Thyroid gland (tissue), 4 donors: ENCODE results near the gene LGALS12. TPM values are rescaled to one million over a fixed set of nuclear protein-coding genes. Genes with fewer than 3 reads are reported as not detected.
A peak's percentile ranks its signal among the peaks of the same experiment; 100 is the strongest.

Source experiments
- DNase-seq, 2 donors: peaks; one replicate each; pipeline ENCODE4 v3.0.0-alpha.2; 2019
- H3K27ac ChIP-seq, 3 donors: fragments of 200-600 bp; sonication (generic); 1 replicate in 2 of 3; 2 replicates in 1 of 3; pipeline ENCODE4 v1.5.1; 2016 to 2019; ENCODE audit warnings: mild to moderate bottlenecking in 1 of 3, moderate library complexity in 1 of 3
- H3K27me3 ChIP-seq: fragments of 200-600 bp; sonication (generic); one replicate; pipeline ENCODE4 v1.5.1; 2019
- H3K36me3 ChIP-seq, 2 donors: fragments of 200-600 bp; sonication (generic); one replicate each; pipeline ENCODE4 v1.5.1; 2016 to 2019
- H3K4me1 ChIP-seq, 2 donors: fragments of 200-600 bp; sonication (generic); one replicate each; pipeline ENCODE4 v1.5.1; 2017 to 2019
- H3K4me3 ChIP-seq, 3 donors: fragments of 200-600 bp; sonication (generic); replicated peaks in 1 of 3; 1 replicate in 2 of 3; 2 replicates in 1 of 3; pipeline ENCODE4 v1.5.1; 2016; ENCODE audit warnings: mild to moderate bottlenecking in 1 of 3
- H3K9me3 ChIP-seq: fragments of 200-600 bp; sonication (generic); one replicate; pipeline ENCODE4 v1.5.1; 2017
- POLR2A ChIP-seq, 2 donors: fragments of 450-650 bp; IDR thresholded peaks; one replicate each; pipeline ENCODE4 v1.6.1; 2017; ENCODE audit warnings: antibody characterized with exemption in 2 of 2, mild to moderate bottlenecking in 2 of 2, moderate library complexity in 1 of 2
- WGBS, 2 donors: methylation state at CpG; one replicate each; pipeline ENCODE4 v1.1.5; 2017; 5-methylcytosine and 5-hydroxymethylcytosine counted together
- intact Hi-C: fragments of 100-400 bp; cut with DNase I; formaldehyde crosslinking; loops from one replicate; pipeline ENCODE4 v1.15.1; 2023
- total RNA-seq, 4 donors: library from RNA; depleted of rRNA; stranded (reverse); fragments of >200 nt; gene quantifications; one replicate each; pipeline ENCODE4 v1.2.3, GENCODE V29; 2016
- TF ChIP-seq, protein P1 (sequence below), 6 experiments: fragments of 200-600 bp in 3 of 6; fragments of 450-650 bp in 3 of 6; sonication (generic) in 3 of 6; IDR thresholded peaks; one replicate each; pipeline ENCODE4 v1.5.1; 2016 to 2019; ENCODE audit warnings: antibody characterized with exemption in 6 of 6, mild to moderate bottlenecking in 2 of 6, inconsistent platforms in 1 of 6, moderate library complexity in 1 of 6

LGALS12 gene
- total RNA-seq, 4 donors from 2014 or later = 0.94 TPM; not detected in 3

- Histone ChIP-seq H3K4me1 (peaks cover 0 to 18% of the 10 kb centered on the region in 2 donors), H3K27me3 (no peaks in the 10 kb centered on the region), H3K4me3 (no peak overlapping the region), H3K36me3 (no peaks in the 10 kb centered on the region), H3K27ac (no peak overlapping the region), H3K9me3 (no peaks in the 10 kb centered on the region)
- 84 to 86% methylated on average over 3 of the region's 3 CpGs for WGBS, 2 donors
- no peak for TF ChIP-seq POLR2A (IDR thresholded peaks at IDR 0.05)
- TF ChIP-seq, protein P1, sequence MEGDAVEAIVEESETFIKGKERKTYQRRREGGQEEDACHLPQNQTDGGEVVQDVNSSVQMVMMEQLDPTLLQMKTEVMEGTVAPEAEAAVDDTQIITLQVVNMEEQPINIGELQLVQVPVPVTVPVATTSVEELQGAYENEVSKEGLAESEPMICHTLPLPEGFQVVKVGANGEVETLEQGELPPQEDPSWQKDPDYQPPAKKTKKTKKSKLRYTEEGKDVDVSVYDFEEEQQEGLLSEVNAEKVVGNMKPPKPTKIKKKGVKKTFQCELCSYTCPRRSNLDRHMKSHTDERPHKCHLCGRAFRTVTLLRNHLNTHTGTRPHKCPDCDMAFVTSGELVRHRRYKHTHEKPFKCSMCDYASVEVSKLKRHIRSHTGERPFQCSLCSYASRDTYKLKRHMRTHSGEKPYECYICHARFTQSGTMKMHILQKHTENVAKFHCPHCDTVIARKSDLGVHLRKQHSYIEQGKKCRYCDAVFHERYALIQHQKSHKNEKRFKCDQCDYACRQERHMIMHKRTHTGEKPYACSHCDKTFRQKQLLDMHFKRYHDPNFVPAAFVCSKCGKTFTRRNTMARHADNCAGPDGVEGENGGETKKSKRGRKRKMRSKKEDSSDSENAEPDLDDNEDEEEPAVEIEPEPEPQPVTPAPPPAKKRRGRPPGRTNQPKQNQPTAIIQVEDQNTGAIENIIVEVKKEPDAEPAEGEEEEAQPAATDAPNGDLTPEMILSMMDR (IDR thresholded peaks at IDR 0.05) = peak in 3 of 6 experiments; percentile 16 to 32 (median 23)
- peak; percentile 35 to 54 for DNase-seq
- intact Hi-C loops = no loop called here
Observed at GRCh38 chr11:63508009-63508408, 2.1 kb downstream of the LGALS12 start.

DNA sequence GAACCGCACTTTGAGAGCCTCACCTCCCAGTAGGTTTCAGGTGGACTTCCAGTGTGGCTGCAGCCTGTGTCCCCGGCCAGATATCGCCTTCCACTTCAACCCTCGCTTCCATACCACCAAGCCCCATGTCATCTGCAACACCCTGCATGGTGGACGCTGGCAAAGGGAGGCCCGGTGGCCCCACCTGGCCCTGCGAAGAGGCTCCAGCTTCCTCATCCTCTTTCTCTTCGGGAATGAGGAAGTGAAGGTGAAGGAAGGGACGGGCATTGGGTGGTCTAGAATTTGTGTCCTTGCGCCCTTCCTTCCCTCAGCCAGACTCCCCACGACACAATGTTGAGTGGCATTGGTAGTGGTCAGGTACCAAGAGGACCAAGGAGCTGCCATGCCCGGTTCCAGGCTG is 2.9 kb downstream of the LGALS12 start:
- DNase-seq = no peak

DNA sequence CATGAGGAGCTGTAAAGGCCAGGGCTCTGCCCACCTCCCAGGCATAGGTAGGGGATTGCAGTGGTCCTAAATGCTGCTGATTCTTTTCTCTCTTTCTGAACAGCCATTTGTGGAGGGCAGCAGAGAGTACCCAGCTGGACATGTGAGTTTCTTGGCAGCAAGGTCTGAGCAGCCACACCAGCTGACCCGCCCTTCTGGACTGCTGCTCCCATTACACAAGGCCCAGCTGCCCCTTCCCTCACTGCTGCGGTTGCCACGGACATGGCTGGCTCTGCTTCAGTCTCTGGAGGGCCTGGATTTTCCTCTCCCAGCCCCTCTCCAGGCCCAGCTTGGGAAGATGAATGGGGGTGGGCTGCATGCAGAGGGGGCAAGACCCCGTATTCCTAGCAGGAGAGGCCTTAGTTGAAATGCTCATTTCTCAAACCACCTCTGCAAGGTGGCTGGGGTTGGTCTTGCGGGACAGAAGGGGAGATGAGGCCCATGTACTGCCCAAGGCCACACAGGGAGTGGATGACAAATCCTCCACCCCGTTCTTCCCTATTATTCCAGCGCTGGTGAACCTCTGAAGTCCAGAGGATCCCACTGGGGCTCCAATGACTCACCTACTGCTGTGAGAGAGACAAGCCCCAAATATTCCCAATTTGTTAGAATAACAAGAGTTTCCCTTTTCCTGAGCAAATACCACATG is 4.6 kb downstream of the LGALS12 start:
- intact Hi-C loops = no loop called here
- Histone ChIP-seq H3K4me3 (no peak overlapping the region), H3K27me3 (no peaks in the 10 kb centered on the region), H3K4me1 (peaks cover 0 to 11% of the 10 kb centered on the region in 2 donors), H3K9me3 (no peaks in the 10 kb centered on the region), H3K36me3 (no peaks in the 10 kb centered on the region), H3K27ac (no peak overlapping the region)
- TF ChIP-seq, protein P1 (IDR thresholded peaks at IDR 0.05) = no peak
- TF ChIP-seq POLR2A (IDR thresholded peaks at IDR 0.05) = no peak
- WGBS, 2 donors = 67 to 70% methylated on average over 6 to 7 of the region's 7 CpGs
- peak; percentile 68 to 76 for DNase-seq

More for the DNA sequence above, 2.9 kb downstream of the LGALS12 start:
- Histone ChIP-seq H3K4me3 (no peak overlapping the region), H3K27ac (no peak overlapping the region), H3K36me3 (no peaks in the 10 kb centered on the region), H3K9me3 (no peaks in the 10 kb centered on the region), H3K27me3 (no peaks in the 10 kb centered on the region), H3K4me1 (peaks cover 0 to 19% of the 10 kb centered on the region in 2 donors)
- WGBS, 2 donors = 92 to 94% methylated on average over 12 of the region's 12 CpGs
- intact Hi-C loops = no loop called here
- no peak for TF ChIP-seq POLR2A (IDR thresholded peaks at IDR 0.05)
- TF ChIP-seq, protein P1 (IDR thresholded peaks at IDR 0.05) = no peak

DNA sequence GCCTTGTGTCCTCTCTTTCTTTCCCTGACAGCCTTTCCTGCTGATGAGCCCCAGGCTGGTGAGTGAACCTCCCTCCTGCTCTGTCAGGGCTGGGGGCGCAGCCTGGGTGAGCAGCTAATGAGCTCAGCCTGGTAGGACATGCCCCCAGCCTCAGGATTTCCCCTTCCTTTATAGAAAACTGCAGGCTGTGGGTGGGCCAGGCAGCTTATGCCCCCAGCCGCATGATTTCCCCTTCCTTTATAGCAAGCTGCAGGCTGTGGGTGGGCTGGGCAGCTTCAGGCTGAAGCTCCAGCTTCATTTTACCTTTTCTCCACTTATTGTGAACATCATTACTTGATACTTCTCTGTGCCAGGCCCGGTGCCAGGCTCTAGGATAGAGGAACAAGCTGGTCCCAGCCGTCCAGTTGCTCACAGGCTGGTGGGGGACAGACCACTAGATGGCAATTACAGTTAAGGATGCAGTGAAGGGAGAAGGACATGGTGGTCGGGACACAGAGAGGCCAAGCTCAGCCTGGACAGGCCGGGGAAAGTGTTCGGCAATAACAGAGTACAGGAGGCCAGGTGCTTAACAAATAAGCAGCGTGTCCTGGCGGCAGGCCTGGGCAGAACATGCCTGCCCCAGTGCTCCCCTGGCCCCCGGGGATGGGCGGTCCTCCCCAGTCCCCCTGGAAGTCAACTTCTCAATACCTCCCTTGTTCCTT is 5.3 kb downstream of the LGALS12 start:
- no peak for TF ChIP-seq POLR2A (IDR thresholded peaks at IDR 0.05)
- TF ChIP-seq, protein P1 (IDR thresholded peaks at IDR 0.05) = no peak
- DNase-seq = no peak
- intact Hi-C loops = no loop called here
- Histone ChIP-seq H3K27ac (no peak overlapping the region), H3K9me3 (no peaks in the 10 kb centered on the region), H3K4me3 (no peak overlapping the region), H3K27me3 (no peaks in the 10 kb centered on the region), H3K36me3 (no peaks in the 10 kb centered on the region), H3K4me1 (peaks cover 0 to 11% of the 10 kb centered on the region in 2 donors)
- 86 to 87% methylated on average over 11 of the region's 11 CpGs for WGBS, 2 donors

DNA sequence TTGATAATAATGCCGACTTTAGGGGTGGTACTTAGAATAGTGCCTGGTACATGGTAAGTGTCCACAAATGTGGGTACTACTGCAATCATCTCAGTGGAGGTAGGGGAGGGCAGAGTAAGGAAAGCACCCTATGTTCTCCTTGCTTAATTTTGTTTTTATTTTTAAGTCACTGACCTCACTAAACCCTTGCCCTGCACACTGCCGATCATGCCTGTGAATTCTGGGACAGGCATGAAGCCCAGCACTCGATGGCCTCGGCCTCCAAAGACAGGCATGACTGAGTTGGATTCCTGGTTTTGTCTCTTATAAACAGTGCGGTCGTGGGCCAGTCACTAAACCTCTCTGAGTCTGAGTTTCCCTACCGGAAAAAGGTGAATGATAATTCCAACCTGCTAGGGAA is 6.9 kb downstream of the LGALS12 start:
- no peak for TF ChIP-seq POLR2A (IDR thresholded peaks at IDR 0.05)
- TF ChIP-seq, protein P1 (IDR thresholded peaks at IDR 0.05) = no peak
- intact Hi-C loops = no loop called here
- Histone ChIP-seq H3K27ac (no peak overlapping the region), H3K4me1 (peaks cover 0 to 11% of the 10 kb centered on the region in 2 donors), H3K27me3 (no peaks in the 10 kb centered on the region), H3K4me3 (no peak overlapping the region), H3K36me3 (no peaks in the 10 kb centered on the region), H3K9me3 (no peaks in the 10 kb centered on the region)
- 50 to 59% methylated on average over 7 of the region's 7 CpGs for WGBS, 2 donors
- peak; percentile 59 to 65 for DNase-seq
